Fibroblast of peridontal ligament (primary cell): Measurements from ENCODE around the gene AXDND1.
"Not testable (repeated sequence)": the region's sequence is repeated elsewhere in the genome, so short reads cannot be mapped to it uniquely, and the experiment has no call there.

Experiments used
- DNase-seq: peaks from one replicate; pipeline ENCODE4 v3.0.0-alpha.2; 2010; ENCODE audit errors: extremely low read depth

AXDND1 gene

DNA sequence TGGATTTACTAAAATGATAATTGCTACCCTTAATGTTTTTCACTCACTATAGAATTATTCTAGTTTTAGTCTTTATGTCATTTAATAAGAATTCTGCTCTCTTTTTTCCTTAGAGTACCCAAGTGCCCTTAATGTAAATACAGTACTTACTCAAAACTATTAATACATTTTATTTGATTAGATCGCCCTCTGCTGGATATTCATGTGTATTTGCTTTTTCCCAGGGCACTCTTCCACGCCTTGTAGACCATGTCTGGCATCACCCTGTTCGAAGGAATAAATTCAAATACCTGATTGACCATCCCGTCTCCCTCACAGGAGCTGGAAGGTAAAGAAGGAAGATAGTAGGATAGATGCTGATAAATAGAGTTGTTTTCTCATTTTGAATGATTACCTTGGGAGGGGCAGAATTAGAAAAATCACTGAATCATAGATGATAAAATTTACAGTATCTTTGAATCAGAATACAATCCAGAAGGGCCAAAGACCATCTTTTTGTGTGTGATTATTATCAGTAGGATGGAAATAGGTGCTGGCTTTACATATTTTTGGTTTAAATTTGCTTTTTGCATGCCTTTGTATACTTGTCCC lies 4.1 kb downstream of the AXDND1 start:
- DNase-seq, result peak; percentile 89

GRCh38 chr1:179372160-179372559 lies 6.4 kb downstream of the AXDND1 start:
- DNase-seq, result no peak

GRCh38 chr1:179376223-179376622 lies 10.5 kb downstream of the AXDND1 start:
- DNase-seq, result no peak

GRCh38 chr1:179380299-179380698 lies 14.5 kb downstream of the AXDND1 start:
- no peak for DNase-seq

DNA sequence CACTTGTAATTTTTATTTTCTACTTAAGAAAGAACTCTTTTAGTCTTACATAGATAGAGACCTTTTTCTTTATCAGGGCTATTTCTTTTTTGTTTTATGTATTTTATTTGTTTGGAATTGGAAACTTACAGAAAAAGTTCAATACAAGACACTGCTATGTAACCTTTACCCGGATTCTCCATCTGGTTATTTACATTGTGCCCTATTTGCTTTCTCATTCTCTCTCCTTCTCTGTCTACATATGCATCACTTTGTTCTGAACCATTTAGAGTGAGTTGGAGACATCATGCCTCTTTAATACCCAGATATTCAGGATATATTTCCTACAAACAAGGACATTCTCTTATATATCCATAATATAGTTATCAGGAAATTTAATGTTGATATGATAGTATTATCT lies 18.3 kb downstream of the AXDND1 start:
- no peak for DNase-seq

- DNase-seq, result no peak
Observed at GRCh38 chr1:179385510-179385909, 19.7 kb downstream of the AXDND1 start.

- no peak for DNase-seq
Observed at GRCh38 chr1:179393721-179394120, 27.9 kb downstream of the AXDND1 start.

- DNase-seq, result not testable (repeated sequence)
Observed at GRCh38 chr1:179399399-179399798, 33.6 kb downstream of the AXDND1 start.

GRCh38 chr1:179417760-179418159 lies 52.0 kb downstream of the AXDND1 start:
- not testable (repeated sequence) for DNase-seq

- DNase-seq, result not testable (repeated sequence)
Observed at GRCh38 chr1:179418706-179419105, 52.9 kb downstream of the AXDND1 start.

GRCh38 chr1:179424610-179425009 lies 58.8 kb downstream of the AXDND1 start:
- DNase-seq, result no peak

GRCh38 chr1:179425186-179425585 lies 59.4 kb downstream of the AXDND1 start:
- no peak for DNase-seq

DNA sequence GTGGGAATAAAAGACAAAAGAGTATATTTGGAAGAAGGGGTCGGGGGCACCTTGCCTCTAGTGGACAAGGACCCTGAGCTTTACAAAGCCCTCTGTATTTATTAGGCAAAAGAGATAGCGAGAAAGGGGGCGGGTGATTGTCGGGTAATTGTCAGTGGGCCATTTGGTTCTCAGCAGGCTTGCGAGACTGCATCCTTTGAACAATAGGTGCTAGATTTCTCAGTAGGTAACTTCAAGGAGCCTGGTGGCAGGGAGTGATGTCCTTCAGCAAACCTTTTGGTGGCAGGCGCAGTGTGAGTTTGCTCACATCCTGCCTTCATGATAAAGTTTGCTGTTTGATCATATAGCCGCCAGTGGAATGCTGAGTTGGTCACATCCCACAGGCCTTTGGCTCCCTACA lies 71.4 kb downstream of the AXDND1 start:
- no peak for DNase-seq

DNA sequence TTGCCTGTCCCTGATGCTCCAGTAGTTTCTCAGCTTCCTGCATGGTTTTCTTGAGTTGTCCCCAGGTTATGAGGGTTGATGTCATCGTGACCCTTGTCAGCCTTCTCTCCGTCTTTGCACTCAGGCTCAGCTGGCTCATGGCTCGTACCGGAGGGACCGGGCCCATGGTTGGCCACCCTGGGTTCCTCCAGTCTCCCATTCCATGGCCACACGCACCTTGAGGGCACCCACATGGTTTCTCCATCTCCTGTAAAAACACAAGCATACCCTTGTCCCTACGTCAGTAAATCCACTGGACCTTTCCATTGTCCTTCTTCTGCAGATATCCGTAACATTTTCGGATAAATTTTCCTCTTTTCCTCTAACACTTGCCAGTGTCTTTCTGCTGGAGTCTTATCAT lies 73.9 kb downstream of the AXDND1 start:
- not testable (repeated sequence) for DNase-seq

GRCh38 chr1:179440301-179440700 lies 74.5 kb downstream of the AXDND1 start:
- not testable (repeated sequence) for DNase-seq

DNA sequence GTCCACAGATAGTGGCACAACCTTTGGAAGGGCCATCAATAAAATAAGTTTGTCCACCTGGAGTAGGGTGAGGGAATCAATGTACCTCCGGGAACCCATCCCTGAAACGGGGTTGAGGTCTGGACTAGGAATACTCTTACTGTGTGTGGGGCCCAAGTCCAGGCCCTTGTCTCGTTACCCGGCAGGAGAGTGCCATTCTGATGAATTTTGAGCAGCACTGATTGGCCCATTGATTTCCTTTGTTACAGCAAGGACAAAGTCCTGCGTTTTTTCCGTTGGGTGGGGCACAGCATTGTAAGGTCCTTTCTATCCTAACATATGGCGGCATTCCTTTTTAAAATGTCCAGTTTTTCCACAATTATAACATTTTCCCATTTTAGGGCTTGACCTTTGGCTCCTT lies 75.2 kb downstream of the AXDND1 start:
- DNase-seq, result no peak

- no peak for DNase-seq
Observed at GRCh38 chr1:179441501-179441900, 75.7 kb downstream of the AXDND1 start.

DNA sequence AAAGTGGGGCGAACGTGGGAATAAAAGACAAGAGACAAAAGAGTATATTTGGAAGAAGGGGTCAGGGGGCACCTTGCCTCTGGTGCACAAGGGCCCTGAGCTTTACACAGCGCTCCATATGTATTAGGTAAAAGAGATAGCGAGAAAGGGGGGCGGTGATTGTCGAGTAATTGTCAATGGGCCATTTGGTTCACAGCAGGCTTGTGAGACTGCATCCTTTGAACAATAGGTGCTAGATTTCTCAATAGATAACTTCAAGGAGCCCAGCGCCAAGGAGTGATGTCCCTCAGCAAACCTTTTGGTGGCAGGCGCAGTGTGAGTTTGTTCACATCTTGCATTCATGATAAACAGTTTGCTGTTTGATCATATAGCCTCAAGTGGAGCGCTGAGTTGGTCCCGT lies 77.1 kb downstream of the AXDND1 start:
- not testable (repeated sequence) for DNase-seq

DNA sequence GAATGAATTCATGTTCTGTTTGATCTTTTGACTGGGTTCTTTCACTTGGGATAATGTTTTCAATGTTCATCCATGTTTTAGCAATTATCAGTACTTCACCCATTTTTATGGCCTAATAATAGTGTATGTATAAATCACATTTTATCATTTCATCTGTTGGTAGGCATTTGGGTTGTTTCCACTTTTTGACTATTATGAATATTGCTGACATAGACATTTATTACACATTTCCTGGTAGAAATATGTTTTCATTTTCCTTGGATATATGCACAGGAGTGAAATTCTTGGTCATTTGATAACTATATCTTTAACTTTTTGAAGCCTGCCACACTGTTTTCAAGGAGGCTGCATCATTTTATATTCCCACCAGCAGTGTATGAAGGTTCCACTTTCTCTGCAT lies 79.8 kb downstream of the AXDND1 start:
- DNase-seq, result no peak

GRCh38 chr1:179447489-179447888 lies 81.7 kb downstream of the AXDND1 start:
- DNase-seq, result no peak

- no peak for DNase-seq
Observed at GRCh38 chr1:179448437-179449149, 82.8 kb downstream of the AXDND1 start.

DNA sequence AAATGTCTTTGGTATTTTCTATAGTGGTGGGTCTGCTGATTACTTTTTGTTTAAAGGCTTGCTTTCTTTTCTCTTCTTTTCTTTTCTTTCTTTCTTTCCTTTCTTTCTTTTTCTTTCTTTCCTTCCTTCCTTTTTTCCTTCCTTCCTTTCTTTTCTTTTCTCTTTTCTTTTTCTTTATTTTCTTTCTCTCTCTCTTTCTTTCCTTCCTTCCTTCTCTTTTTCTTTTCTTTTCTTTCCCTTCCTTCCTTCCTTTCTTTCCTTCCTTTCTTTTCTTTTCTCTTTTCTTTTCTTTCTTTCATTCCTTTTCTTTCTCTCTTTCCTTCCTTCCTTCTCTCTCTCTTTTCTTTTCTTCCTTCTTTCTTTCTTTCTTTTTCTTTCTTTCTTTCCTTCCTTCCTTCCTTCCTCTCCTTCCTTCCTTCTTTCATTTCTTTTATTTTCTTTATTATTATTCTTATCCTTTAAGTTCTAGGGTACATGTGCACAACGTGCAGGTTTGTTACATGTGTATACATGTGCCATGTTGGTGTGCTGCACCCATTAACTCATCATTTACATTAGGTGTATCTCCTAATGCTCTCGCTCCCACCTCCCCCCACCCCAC lies 93.9 kb downstream of the AXDND1 start:
- not testable (repeated sequence) for DNase-seq

GRCh38 chr1:179465661-179466060 lies 99.9 kb downstream of the AXDND1 start:
- DNase-seq, result not testable (repeated sequence)
